ENCODE results near the gene DUSP2.

The DUSP2 gene

DNA sequence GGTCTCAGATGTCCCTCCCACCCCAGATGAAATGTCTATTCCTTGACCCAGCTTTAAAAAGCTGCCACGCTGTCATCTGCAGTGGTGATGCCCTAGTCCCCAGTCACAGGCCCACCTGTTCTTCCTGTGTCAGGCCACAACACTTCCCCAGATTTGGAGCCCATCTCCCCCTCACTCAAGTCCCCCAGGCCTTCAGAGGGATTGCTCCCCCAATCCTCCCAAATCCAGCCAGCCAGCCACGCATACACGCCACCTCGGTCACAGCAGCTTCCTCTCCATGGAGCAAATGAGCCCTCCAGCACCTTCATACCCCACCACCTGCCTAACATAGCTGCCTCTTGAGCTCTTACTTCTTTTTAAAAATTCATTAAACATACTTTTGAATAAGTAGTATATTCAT lies 14.8 kb downstream of the DUSP2 start:
- Histone ChIP-seq H3K27me3 (ENCODE audit: control insufficient read depth, insufficient read depth, low read length) (peaks cover 3% of the 10 kb centered on the region), H3K27ac (ENCODE audit: low read depth, low read length) (no peak overlapping the region), H3K36me3 (ENCODE audit: control insufficient read depth, insufficient read depth, low read length) (no peaks in the 10 kb centered on the region), H3K9ac (ENCODE audit: low read length) (no peak overlapping the region), H3K4me1 (ENCODE audit: control insufficient read depth, insufficient read depth, low read length) (no peaks in the 10 kb centered on the region), H3K4me3 (ENCODE audit: low read length) (no peak overlapping the region)

DNA sequence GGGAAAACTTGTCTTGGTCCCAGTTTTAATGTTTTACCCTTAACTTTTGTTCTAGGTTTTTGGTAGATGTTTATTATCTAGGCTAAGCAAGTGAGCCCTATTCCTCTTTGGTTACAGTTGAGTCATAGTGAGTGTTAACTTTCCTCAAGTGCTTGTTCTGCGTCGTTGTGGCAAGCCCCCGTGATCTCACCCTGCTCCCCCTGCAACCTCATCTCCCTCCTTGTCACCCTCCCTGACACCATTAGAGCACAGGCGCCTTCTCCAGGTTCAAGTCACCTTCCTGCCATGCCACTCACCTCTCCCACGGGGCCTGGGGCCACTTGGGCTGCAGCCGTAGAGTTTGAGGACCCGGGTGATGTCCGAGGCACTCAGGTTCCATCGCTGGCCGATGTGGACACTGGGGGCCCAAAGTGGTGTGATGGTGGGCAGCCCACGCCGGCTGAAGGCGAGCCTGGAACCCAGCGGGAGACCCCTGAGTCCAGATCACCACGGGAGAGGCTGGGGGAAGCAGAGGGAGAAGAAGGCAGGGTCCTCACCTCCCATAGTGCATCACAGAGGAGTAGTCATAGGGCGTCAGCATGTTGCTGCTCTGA lies 15.6 kb downstream of the DUSP2 start:
- Histone ChIP-seq H3K9ac (ENCODE audit: low read length) (no peak overlapping the region), H3K36me3 (ENCODE audit: control insufficient read depth, insufficient read depth, low read length) (no peaks in the 10 kb centered on the region), H3K4me1 (ENCODE audit: control insufficient read depth, insufficient read depth, low read length) (no peaks in the 10 kb centered on the region), H3K27ac (ENCODE audit: low read depth, low read length) (no peak overlapping the region), H3K27me3 (ENCODE audit: control insufficient read depth, insufficient read depth, low read length) (no peaks in the 10 kb centered on the region), H3K4me3 (ENCODE audit: low read length) (no peak overlapping the region)

GRCh38 chr2:96128456-96128855 lies 16.8 kb downstream of the DUSP2 start:
- Histone ChIP-seq H3K4me3 (ENCODE audit: low read length) (no peak overlapping the region), H3K4me1 (ENCODE audit: control insufficient read depth, insufficient read depth, low read length) (no peaks in the 10 kb centered on the region), H3K27me3 (ENCODE audit: control insufficient read depth, insufficient read depth, low read length) (no peaks in the 10 kb centered on the region), H3K36me3 (ENCODE audit: control insufficient read depth, insufficient read depth, low read length) (no peaks in the 10 kb centered on the region), H3K9ac (ENCODE audit: low read length) (no peak overlapping the region), H3K27ac (ENCODE audit: low read depth, low read length) (no peak overlapping the region)

GRCh38 chr2:96124406-96125265 lies 20.6 kb downstream of the DUSP2 start:
- Histone ChIP-seq H3K27me3 (ENCODE audit: control insufficient read depth, insufficient read depth, low read length) (peaks cover 2% of the 10 kb centered on the region), H3K4me1 (ENCODE audit: control insufficient read depth, insufficient read depth, low read length) (no peaks in the 10 kb centered on the region), H3K4me3 (ENCODE audit: low read length) (no peak overlapping the region), H3K9ac (ENCODE audit: low read length) (no peak overlapping the region), H3K36me3 (ENCODE audit: control insufficient read depth, insufficient read depth, low read length) (no peaks in the 10 kb centered on the region), H3K27ac (ENCODE audit: low read depth, low read length) (no peak overlapping the region)

- H3K27me3 ChIP-seq (ENCODE audit: control insufficient read depth, insufficient read depth, low read length), result peaks cover 2% of the 10 kb centered on the region
- no peaks in the 10 kb centered on the region for H3K36me3 ChIP-seq (ENCODE audit: control insufficient read depth, insufficient read depth, low read length)
- no peak overlapping the region for H3K9ac ChIP-seq (ENCODE audit: low read length)
- no peak overlapping the region for H3K27ac ChIP-seq (ENCODE audit: low read depth, low read length)
- no peak overlapping the region for H3K4me3 ChIP-seq (ENCODE audit: low read length)
- no peaks in the 10 kb centered on the region for H3K4me1 ChIP-seq (ENCODE audit: control insufficient read depth, insufficient read depth, low read length)
These were observed 21.3 kb downstream of the DUSP2 start for GRCh38 chr2:96123936-96124335.

DNA sequence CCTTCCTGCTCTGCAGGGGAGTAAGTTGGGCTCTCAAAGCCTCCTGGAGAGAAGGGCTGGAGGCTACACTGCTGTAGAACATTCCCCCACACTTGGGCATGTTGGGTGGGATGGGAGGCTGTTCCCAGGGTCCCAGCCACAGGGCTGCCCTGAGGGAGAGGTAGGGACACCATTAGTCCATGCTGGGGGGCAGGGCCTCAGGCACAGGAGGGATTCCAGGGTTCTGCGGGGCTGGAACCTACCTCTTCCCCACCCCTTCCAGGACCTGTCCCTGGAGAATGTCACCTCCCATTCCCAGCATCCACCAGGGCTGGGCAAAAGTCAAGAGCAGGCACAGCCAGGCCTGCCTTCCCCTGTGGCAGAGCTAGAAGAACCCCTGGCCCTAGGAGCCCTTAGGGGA lies 21.9 kb downstream of the DUSP2 start:
- Histone ChIP-seq H3K4me1 (ENCODE audit: control insufficient read depth, insufficient read depth, low read length) (no peaks in the 10 kb centered on the region), H3K36me3 (ENCODE audit: control insufficient read depth, insufficient read depth, low read length) (no peaks in the 10 kb centered on the region), H3K9ac (ENCODE audit: low read length) (no peak overlapping the region), H3K4me3 (ENCODE audit: low read length) (no peak overlapping the region), H3K27ac (ENCODE audit: low read depth, low read length) (no peak overlapping the region), H3K27me3 (ENCODE audit: control insufficient read depth, insufficient read depth, low read length) (peaks cover 2% of the 10 kb centered on the region)

DNA sequence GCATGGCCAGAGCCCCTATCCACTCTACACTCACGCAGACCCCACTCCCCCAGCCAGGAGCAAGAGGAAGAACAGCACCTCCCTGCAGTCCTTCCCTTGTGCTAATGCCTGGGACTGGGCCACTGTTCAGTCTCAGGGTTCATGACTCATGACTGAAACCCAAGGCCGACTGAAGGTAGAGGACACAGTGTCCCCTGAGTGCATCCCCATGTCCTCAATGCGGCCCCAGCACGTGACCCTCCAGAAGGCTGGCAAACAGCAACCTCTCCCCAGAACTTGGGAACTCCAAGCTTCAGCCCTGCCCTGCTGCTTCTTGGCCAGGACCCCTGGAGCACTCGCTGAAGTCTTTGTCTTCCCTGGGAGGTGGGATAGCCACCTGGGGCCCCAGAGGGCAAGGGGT lies 22.8 kb downstream of the DUSP2 start:
- Histone ChIP-seq H3K9ac (ENCODE audit: low read length) (no peak overlapping the region), H3K36me3 (ENCODE audit: control insufficient read depth, insufficient read depth, low read length) (no peaks in the 10 kb centered on the region), H3K4me3 (ENCODE audit: low read length) (no peak overlapping the region), H3K4me1 (ENCODE audit: control insufficient read depth, insufficient read depth, low read length) (no peaks in the 10 kb centered on the region), H3K27ac (ENCODE audit: low read depth, low read length) (no peak overlapping the region), H3K27me3 (ENCODE audit: control insufficient read depth, insufficient read depth, low read length) (peaks cover 11% of the 10 kb centered on the region)

DNA sequence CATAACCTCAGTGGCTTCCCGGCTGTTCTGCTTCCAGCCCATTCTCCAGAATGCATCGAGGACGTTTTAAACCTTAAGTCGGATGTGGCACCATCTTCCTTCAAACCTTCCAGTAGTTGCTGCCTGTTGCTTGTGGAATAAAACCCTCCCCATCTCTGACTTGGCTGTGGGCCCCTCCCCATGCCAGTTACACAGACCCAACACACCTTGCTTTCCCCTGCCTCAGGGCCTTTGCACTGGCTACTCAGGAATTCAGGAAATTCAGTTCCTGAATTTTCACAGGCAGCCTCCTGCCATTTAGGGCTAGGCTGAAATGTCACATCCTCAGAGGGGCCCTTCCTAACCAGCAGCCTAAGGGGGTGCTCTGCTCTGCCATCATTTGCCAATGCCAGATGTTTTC lies 23.8 kb downstream of the DUSP2 start:
- no peaks in the 10 kb centered on the region for H3K36me3 ChIP-seq (ENCODE audit: control insufficient read depth, insufficient read depth, low read length)
- peaks cover 11% of the 10 kb centered on the region for H3K27me3 ChIP-seq (ENCODE audit: control insufficient read depth, insufficient read depth, low read length)
- no peaks in the 10 kb centered on the region for H3K4me1 ChIP-seq (ENCODE audit: control insufficient read depth, insufficient read depth, low read length)
- H3K9ac ChIP-seq (ENCODE audit: low read length), result no peak overlapping the region
- no peak overlapping the region for H3K27ac ChIP-seq (ENCODE audit: low read depth, low read length)
- H3K4me3 ChIP-seq (ENCODE audit: low read length), result no peak overlapping the region

GRCh38 chr2:96120991-96121390 lies 24.2 kb downstream of the DUSP2 start:
- H3K27me3 ChIP-seq (ENCODE audit: control insufficient read depth, insufficient read depth, low read length), result peaks cover 14% of the 10 kb centered on the region
- no peaks in the 10 kb centered on the region for H3K4me1 ChIP-seq (ENCODE audit: control insufficient read depth, insufficient read depth, low read length)
- no peak overlapping the region for H3K4me3 ChIP-seq (ENCODE audit: low read length)
- H3K36me3 ChIP-seq (ENCODE audit: control insufficient read depth, insufficient read depth, low read length), result no peaks in the 10 kb centered on the region
- H3K9ac ChIP-seq (ENCODE audit: low read length), result no peak overlapping the region
- H3K27ac ChIP-seq (ENCODE audit: low read depth, low read length), result no peak overlapping the region

GRCh38 chr2:96120091-96120720 lies 25.0 kb downstream of the DUSP2 start:
- Histone ChIP-seq H3K27ac (ENCODE audit: low read depth, low read length) (no peak overlapping the region), H3K27me3 (ENCODE audit: control insufficient read depth, insufficient read depth, low read length) (peaks cover 15% of the 10 kb centered on the region), H3K4me1 (ENCODE audit: control insufficient read depth, insufficient read depth, low read length) (no peaks in the 10 kb centered on the region), H3K36me3 (ENCODE audit: control insufficient read depth, insufficient read depth, low read length) (no peaks in the 10 kb centered on the region), H3K9ac (ENCODE audit: low read length) (no peak overlapping the region), H3K4me3 (ENCODE audit: low read length) (no peak overlapping the region)

- no peak overlapping the region for H3K4me3 ChIP-seq (ENCODE audit: low read length)
- H3K27ac ChIP-seq (ENCODE audit: low read depth, low read length), result no peak overlapping the region
- H3K36me3 ChIP-seq (ENCODE audit: control insufficient read depth, insufficient read depth, low read length), result no peaks in the 10 kb centered on the region
- H3K9ac ChIP-seq (ENCODE audit: low read length), result no peak overlapping the region
- no peaks in the 10 kb centered on the region for H3K4me1 ChIP-seq (ENCODE audit: control insufficient read depth, insufficient read depth, low read length)
- peaks cover 15% of the 10 kb centered on the region for H3K27me3 ChIP-seq (ENCODE audit: control insufficient read depth, insufficient read depth, low read length)
These were observed 25.9 kb downstream of the DUSP2 start for GRCh38 chr2:96119389-96119751.

GRCh38 chr2:96118698-96119388 lies 26.4 kb downstream of the DUSP2 start:
- no peak overlapping the region for H3K4me3 ChIP-seq (ENCODE audit: low read length)
- no peak overlapping the region for H3K27ac ChIP-seq (ENCODE audit: low read depth, low read length)
- H3K27me3 ChIP-seq (ENCODE audit: control insufficient read depth, insufficient read depth, low read length), result peaks cover 15% of the 10 kb centered on the region

More at GRCh38 chr2:96118698-96119388, 26.4 kb downstream of the DUSP2 start:
- H3K9ac ChIP-seq (ENCODE audit: low read length), result no peak overlapping the region
- H3K4me1 ChIP-seq (ENCODE audit: control insufficient read depth, insufficient read depth, low read length), result no peaks in the 10 kb centered on the region
- H3K36me3 ChIP-seq (ENCODE audit: control insufficient read depth, insufficient read depth, low read length), result no peaks in the 10 kb centered on the region
